ENCODE data around the gene LCN10.

LCN10 gene

DNA sequence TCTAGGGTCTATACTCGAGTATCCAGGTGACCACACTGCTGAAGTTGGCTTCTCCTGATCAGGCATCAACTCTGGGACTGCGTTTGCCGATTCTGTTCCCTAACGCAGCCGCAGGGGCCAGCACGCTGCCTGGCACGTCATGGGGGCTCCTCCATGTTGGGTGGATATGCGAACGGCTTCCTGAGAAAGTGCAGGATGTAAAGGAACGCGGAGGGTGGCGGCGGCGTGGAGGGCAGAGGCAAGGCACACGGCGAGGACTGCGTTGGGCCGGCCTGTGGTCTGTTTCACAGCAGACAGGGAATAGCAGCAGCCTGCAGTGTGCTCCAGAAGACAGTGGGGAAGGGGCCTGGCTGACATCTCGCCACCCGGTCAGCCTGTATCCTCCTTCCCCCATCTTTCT, 3.8 kb downstream of the LCN10 start:
- no peak overlapping the region for H3K4me3 ChIP-seq (ENCODE audit: control insufficient read depth, low read depth, low read length)
- no peak for TF ChIP-seq CTCF (IDR thresholded peaks at IDR 0.05; ENCODE audit: control insufficient read depth, insufficient read depth, low read depth, low read length, missing control alignments)
- no peak for DNase-seq (ENCODE audit: low read depth)

- DNase-seq (ENCODE audit: low read depth), result no peak
- TF ChIP-seq CTCF (IDR thresholded peaks at IDR 0.05; ENCODE audit: control insufficient read depth, insufficient read depth, low read depth, low read length, missing control alignments), result no peak
These were observed 6.8 kb downstream of the LCN10 start for GRCh38 chr9:136735812-136736480.

GRCh38 chr9:136734837-136735496, 7.8 kb downstream of the LCN10 start:
- TF ChIP-seq CTCF (IDR thresholded peaks at IDR 0.05; ENCODE audit: control insufficient read depth, insufficient read depth, low read depth, low read length, missing control alignments), result no peak
- no peak for DNase-seq (ENCODE audit: low read depth)
- no peak overlapping the region for H3K4me3 ChIP-seq (ENCODE audit: control insufficient read depth, low read depth, low read length)

More at GRCh38 chr9:136735812-136736480, 6.8 kb downstream of the LCN10 start:
- H3K4me3 ChIP-seq (ENCODE audit: control insufficient read depth, low read depth, low read length), result no peak overlapping the region

DNA sequence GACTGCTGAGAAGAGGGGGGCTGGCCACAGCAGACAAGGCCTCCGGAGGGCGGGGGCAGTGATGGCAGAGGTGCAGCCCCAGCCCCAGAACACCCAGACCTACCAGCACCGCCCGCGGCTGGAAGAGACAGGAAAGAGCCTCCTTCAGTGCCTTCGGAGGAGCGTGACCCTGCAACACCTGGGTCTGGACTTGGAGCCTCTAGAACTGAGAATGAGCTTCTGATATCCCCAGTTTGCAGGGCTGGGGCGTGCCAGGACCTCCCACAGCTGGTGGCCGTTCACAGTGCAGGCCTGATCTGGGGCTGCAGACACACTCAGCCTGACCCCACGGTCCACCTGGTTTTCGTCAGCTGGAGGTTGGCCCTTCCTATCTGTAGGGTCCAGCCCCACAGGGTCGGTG, 9.1 kb downstream of the LCN10 start:
- no peak for DNase-seq (ENCODE audit: low read depth)
- TF ChIP-seq CTCF (IDR thresholded peaks at IDR 0.05; ENCODE audit: control insufficient read depth, insufficient read depth, low read depth, low read length, missing control alignments), result no peak
- H3K4me3 ChIP-seq (ENCODE audit: control insufficient read depth, low read depth, low read length), result no peak overlapping the region

DNA sequence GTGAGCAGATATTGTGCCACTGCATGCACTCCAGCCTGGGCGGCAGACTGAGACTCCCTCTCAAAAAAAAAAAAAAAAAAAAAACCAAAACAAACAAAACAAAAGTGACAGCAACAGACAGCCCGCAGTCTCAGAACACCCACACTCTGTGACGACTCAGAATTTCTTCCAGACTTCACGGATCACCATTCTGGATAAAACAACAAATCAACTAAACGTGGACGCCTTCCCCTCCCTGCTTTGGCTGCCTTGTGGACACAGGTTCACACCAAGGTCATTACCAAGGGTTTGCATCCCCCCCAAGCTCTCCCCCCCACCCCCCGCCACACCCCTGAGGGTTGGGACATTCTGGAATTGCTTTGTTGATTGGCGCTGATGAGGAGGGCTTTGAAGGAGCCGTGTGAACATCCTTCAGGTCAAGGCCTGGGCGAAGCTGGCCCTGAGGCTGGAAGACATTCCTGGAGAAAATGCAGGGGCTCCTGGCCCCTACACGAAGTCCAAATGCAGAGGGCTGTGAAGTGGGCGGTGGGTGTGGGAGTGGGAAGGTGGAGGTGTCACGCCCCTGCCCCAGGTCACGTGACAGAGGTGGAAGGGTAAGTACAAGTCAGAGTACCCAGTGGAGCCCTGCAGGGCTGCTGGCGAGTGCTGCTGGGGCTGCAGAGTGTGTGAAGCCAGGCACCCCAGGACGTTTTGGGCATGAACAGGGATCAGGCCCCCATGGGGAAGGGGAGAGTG, 10.1 kb downstream of the LCN10 start:
- no peak for TF ChIP-seq CTCF (IDR thresholded peaks at IDR 0.05; ENCODE audit: control insufficient read depth, insufficient read depth, low read depth, low read length, missing control alignments)
- H3K4me3 ChIP-seq (ENCODE audit: control insufficient read depth, low read depth, low read length), result no peak overlapping the region
- no peak for DNase-seq (ENCODE audit: low read depth)

GRCh38 chr9:136729926-136730325, 12.8 kb downstream of the LCN10 start:
- no peak for DNase-seq (ENCODE audit: low read depth)
- TF ChIP-seq CTCF (IDR thresholded peaks at IDR 0.05; ENCODE audit: control insufficient read depth, insufficient read depth, low read depth, low read length, missing control alignments), result no peak
- no peak overlapping the region for H3K4me3 ChIP-seq (ENCODE audit: control insufficient read depth, low read depth, low read length)
